HCT116 (cell line): ENCODE measurements around the gene OR5K3. TPM values are rescaled to one million over a fixed set of nuclear protein-coding genes. Genes with fewer than 3 reads are reported as not detected.

Experiments
- ATAC-seq: fragments of 200-7000 bp; cut with Tn5 transposase; 2 replicates; pipeline ENCODE4 v1.9.1; 2020; ENCODE audit warnings: mild to moderate bottlenecking, moderate library complexity
- BruUV-seq: library from RNA; stranded (reverse); fragments of 400-500 nt; replicated peaks from 2 replicates; lab custom pipeline; 2021; lab: Mats Ljungman, UMichigan
- CTCF ChIA-PET: fragments of 300-600 bp; sonication (Branson Sonifier 250); formaldehyde crosslinking; loops from one replicate; lab custom pipeline; 2021; ENCODE audit warnings: antibody characterized with exemption; lab: Charles Lee
- POLR2A ChIA-PET: fragments of 300-600, 350-600 bp; sonication (Branson Sonifier 250); formaldehyde crosslinking; loops from one replicate; lab custom pipeline; 2021; ENCODE audit warnings: antibody characterized with exemption; lab: Charles Lee
- RAD21 ChIA-PET, 2 experiments: fragments of 300-600 bp; sonication (Branson Sonifier 250); formaldehyde crosslinking; loops; one replicate each; lab custom pipeline; 2023; ENCODE audit warnings: low total read pairs in 2 of 2; ENCODE audit not compliant: uncharacterized antibody in 2 of 2, unreplicated experiment in 2 of 2, low non-redundant PET in 1 of 2; lab: Charles Lee
- DNase-seq: peaks from one replicate; pipeline ENCODE4 v3.0.0-alpha.2; 2010; ENCODE audit warnings: low read depth, low spot score
- H2AFZ ChIP-seq: fragments of 200-600 bp; shearing (Covaris generic), sonication (generic); 2 replicates; pipeline ENCODE4 v1.6.1; 2017; ENCODE audit warnings: low read depth, mixed run types, mixed read lengths, antibody characterized with exemption, low read length; ENCODE audit not compliant: poor library complexity, severe bottlenecking
- H3K27ac ChIP-seq: 2 replicates; pipeline ENCODE4 v1.5.1; 2012; ENCODE audit warnings: low read depth, low read length
- H3K27me3 ChIP-seq: fragments of 200-600 bp; sonication (generic); 2 replicates; pipeline ENCODE4 v1.6.1; 2016; ENCODE audit warnings: mixed run types, low read length, mixed read lengths; ENCODE audit not compliant: insufficient read depth
- H3K36me3 ChIP-seq, 2 experiments: fragments of 200-500 bp in 1 of 2; fragments of 200-600 bp in 1 of 2; sonication (Bioruptor generic) in 1 of 2; sonication (generic) in 1 of 2; 2 replicates each; pipeline versions ENCODE4 v1.5.1 to v1.6.1; 2014 to 2016; ENCODE audit warnings: low read length in 2 of 2, inconsistent platforms in 1 of 2, mixed read lengths in 1 of 2, mixed run types in 1 of 2; ENCODE audit not compliant: insufficient read depth in 2 of 2, control insufficient read depth in 1 of 2
- H3K4me1 ChIP-seq, 2 experiments: fragments of 200-600 bp in 1 of 2; sonication (generic) in 1 of 2; 2 replicates each; pipeline versions ENCODE4 v1.5.1 to v1.6.1; 2012 to 2017; ENCODE audit warnings: low read length in 2 of 2, inconsistent platforms in 1 of 2, mild to moderate bottlenecking in 1 of 2, mixed read lengths in 1 of 2, mixed run types in 1 of 2, moderate library complexity in 1 of 2; ENCODE audit not compliant: insufficient read depth in 2 of 2, control insufficient read depth in 1 of 2
- H3K4me2 ChIP-seq: fragments of 200-600 bp; sonication (generic); 2 replicates; pipeline ENCODE4 v1.6.1; 2017; ENCODE audit warnings: mixed run types, low read length, mixed read lengths
- H3K4me3 ChIP-seq, 2 experiments: fragments of 200-600 bp in 1 of 2; sonication (generic) in 1 of 2; replicated peaks in 1 of 2; 2 replicates each; pipeline ENCODE4 v1.5.1; 2011 to 2016; ENCODE audit warnings: low read length in 2 of 2, control low read depth in 1 of 2, low read depth in 1 of 2, mild to moderate bottlenecking in 1 of 2, mixed read lengths in 1 of 2, mixed run types in 1 of 2
- H3K79me2 ChIP-seq: fragments of 200-600 bp; sonication (generic); 2 replicates; pipeline ENCODE4 v1.6.1; 2017; ENCODE audit warnings: mild to moderate bottlenecking, mixed run types, low read length, moderate library complexity, mixed read lengths; ENCODE audit not compliant: insufficient read depth
- H3K9ac ChIP-seq: fragments of 200-600 bp; sonication (generic); 2 replicates; pipeline ENCODE4 v1.6.1; 2016; ENCODE audit warnings: low read length, mixed read lengths
- H3K9me2 ChIP-seq: fragments of 200-600 bp; sonication (generic), shearing (Covaris generic); 2 replicates; pipeline ENCODE4 v1.6.1; 2017; ENCODE audit warnings: mixed run types, mild to moderate bottlenecking, moderate library complexity; ENCODE audit not compliant: insufficient read depth
- H3K9me3 ChIP-seq, 2 experiments: fragments of 200-500 bp in 1 of 2; fragments of 200-600 bp in 1 of 2; sonication (Bioruptor generic) in 1 of 2; sonication (generic) in 1 of 2; 2 replicates each; pipeline ENCODE4 v1.6.1; 2014 to 2017; ENCODE audit warnings: low read length in 2 of 2, mixed read lengths in 2 of 2, inconsistent platforms in 1 of 2, low read depth in 1 of 2, mild to moderate bottlenecking in 1 of 2, mixed run types in 1 of 2, moderate library complexity in 1 of 2; ENCODE audit not compliant: control insufficient read depth in 1 of 2, insufficient read depth in 1 of 2
- H4K20me1 ChIP-seq: fragments of 200-600 bp; sonication (generic), shearing (Covaris generic); 2 replicates; pipeline ENCODE4 v1.6.1; 2017; ENCODE audit warnings: mixed run types, mild to moderate bottlenecking, moderate library complexity; ENCODE audit not compliant: insufficient read depth
- CBX3 ChIP-seq: IDR thresholded peaks from 2 replicates; pipeline ENCODE4 v1.6.1; 2012; ENCODE audit warnings: low read depth
- CEBPB ChIP-seq: IDR thresholded peaks from 2 replicates; pipeline ENCODE4 v1.6.1; 2012; ENCODE audit warnings: low read depth
- EGR1 ChIP-seq: IDR thresholded peaks from 2 replicates; pipeline ENCODE4 v1.6.1; 2012; ENCODE audit warnings: low read depth
- ELF1 ChIP-seq: IDR thresholded peaks from 2 replicates; pipeline ENCODE4 v1.6.1; 2012; ENCODE audit warnings: low read depth, borderline replicate concordance
- FOSL1 ChIP-seq: IDR thresholded peaks from 2 replicates; pipeline ENCODE4 v1.6.1; 2012; ENCODE audit warnings: low read depth
- JUND ChIP-seq: IDR thresholded peaks from 2 replicates; pipeline ENCODE4 v1.6.1; 2012
- POLR2AphosphoS5 ChIP-seq: IDR thresholded peaks from 2 replicates; pipeline ENCODE4 v1.6.1; 2011; ENCODE audit warnings: mild to moderate bottlenecking, low read depth, low read length, moderate library complexity
- SP1 ChIP-seq: IDR thresholded peaks from 2 replicates; pipeline ENCODE4 v1.6.1; 2012; ENCODE audit warnings: low read depth
- SRF ChIP-seq: IDR thresholded peaks from 2 replicates; pipeline ENCODE4 v1.6.1; 2012; ENCODE audit warnings: low read depth
- TCF7L2 ChIP-seq: IDR thresholded peaks from 2 replicates; pipeline ENCODE4 v1.7.0; 2011; ENCODE audit warnings: borderline replicate concordance, inconsistent platforms; ENCODE audit not compliant: insufficient read depth, insufficient read length; ENCODE audit errors: extremely low read depth
- YY1 ChIP-seq: IDR thresholded peaks from 2 replicates; pipeline ENCODE4 v1.6.1; 2011; ENCODE audit warnings: low read length, low read depth, moderate library complexity, mild to moderate bottlenecking; ENCODE audit not compliant: insufficient replicate concordance; ENCODE audit errors: extremely low read depth
- ZFX ChIP-seq: fragments of 450-650 bp; IDR thresholded peaks from 2 replicates; pipeline ENCODE4 v1.6.1; 2017
- intact Hi-C: fragments of 100-400 bp; cut with micrococcal nuclease; formaldehyde crosslinking; loops from 2 replicates; pipeline ENCODE4 v1.10.0; 2022
- total RNA-seq: library from RNA; stranded (reverse); gene quantifications from one replicate; pipeline ENCODE4 v1.2.1, GENCODE V29; 2021; ENCODE audit not compliant: unreplicated experiment
- TF ChIP-seq, protein P1 (sequence below): IDR thresholded peaks from 2 replicates; pipeline ENCODE4 v1.6.1; 2012; ENCODE audit warnings: low read depth
- TF ChIP-seq, protein P2 (sequence below), 3 experiments: fragments of 200-600 bp in 1 of 3; sonication (generic) in 1 of 3; IDR thresholded peaks in 2 of 3; conservative IDR thresholded peaks in 1 of 3; 2 replicates each; pipeline ENCODE4 v1.5.1; 2012 to 2017; ENCODE audit warnings: low read depth in 2 of 3, low read length in 2 of 3, antibody characterized with exemption in 1 of 3, borderline replicate concordance in 1 of 3, control low read depth in 1 of 3, mild to moderate bottlenecking in 1 of 3, mixed read lengths in 1 of 3, mixed run types in 1 of 3, moderate library complexity in 1 of 3; ENCODE audit not compliant: insufficient read depth in 1 of 3

Gene OR5K3
- total RNA-seq, 1 experiment from 2014 or later, result not detected

DNA sequence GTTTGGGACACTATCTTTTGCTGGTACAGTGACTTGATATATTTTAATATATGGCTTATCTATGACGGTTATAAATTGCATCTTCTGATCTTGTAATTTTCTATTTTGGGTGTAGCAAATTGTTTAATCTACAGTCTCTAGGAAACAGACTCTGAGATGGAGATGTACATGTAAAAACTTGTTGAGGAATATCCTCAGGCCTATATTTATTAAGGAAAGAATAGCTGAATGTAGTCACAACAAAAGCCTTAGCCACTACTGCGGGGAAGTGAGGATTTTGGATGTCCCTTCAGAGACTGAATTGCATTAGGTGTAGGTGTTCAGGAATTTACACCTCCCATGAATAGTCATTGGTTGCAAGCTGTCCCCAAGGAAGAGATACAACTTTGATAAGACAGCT, 13.8 kb upstream of the OR5K3 start:
- Histone ChIP-seq H3K9ac (no peak overlapping the region), H3K36me3 (no peaks in the 10 kb centered on the region), H3K4me1 (no peaks in the 10 kb centered on the region), H3K27me3 (no peaks in the 10 kb centered on the region), H3K4me2 (no peak overlapping the region), H4K20me1 (no peaks in the 10 kb centered on the region), H3K4me3 (no peak overlapping the region), H3K79me2 (no peaks in the 10 kb centered on the region), H3K27ac (no peak overlapping the region), H2AFZ (no peak overlapping the region), H3K9me3 (no peaks in the 10 kb centered on the region), H3K9me2 (no peaks in the 10 kb centered on the region)
- BruUV-seq, result no TSS peak
- intact Hi-C loops, result no loop called here
- ATAC-seq (no peak), DNase-seq (no peak)
- ChIA-PET CTCF (no interaction called here), POLR2A (no interaction called here), RAD21 (no interaction called here)
- TF ChIP-seq, protein P1, sequence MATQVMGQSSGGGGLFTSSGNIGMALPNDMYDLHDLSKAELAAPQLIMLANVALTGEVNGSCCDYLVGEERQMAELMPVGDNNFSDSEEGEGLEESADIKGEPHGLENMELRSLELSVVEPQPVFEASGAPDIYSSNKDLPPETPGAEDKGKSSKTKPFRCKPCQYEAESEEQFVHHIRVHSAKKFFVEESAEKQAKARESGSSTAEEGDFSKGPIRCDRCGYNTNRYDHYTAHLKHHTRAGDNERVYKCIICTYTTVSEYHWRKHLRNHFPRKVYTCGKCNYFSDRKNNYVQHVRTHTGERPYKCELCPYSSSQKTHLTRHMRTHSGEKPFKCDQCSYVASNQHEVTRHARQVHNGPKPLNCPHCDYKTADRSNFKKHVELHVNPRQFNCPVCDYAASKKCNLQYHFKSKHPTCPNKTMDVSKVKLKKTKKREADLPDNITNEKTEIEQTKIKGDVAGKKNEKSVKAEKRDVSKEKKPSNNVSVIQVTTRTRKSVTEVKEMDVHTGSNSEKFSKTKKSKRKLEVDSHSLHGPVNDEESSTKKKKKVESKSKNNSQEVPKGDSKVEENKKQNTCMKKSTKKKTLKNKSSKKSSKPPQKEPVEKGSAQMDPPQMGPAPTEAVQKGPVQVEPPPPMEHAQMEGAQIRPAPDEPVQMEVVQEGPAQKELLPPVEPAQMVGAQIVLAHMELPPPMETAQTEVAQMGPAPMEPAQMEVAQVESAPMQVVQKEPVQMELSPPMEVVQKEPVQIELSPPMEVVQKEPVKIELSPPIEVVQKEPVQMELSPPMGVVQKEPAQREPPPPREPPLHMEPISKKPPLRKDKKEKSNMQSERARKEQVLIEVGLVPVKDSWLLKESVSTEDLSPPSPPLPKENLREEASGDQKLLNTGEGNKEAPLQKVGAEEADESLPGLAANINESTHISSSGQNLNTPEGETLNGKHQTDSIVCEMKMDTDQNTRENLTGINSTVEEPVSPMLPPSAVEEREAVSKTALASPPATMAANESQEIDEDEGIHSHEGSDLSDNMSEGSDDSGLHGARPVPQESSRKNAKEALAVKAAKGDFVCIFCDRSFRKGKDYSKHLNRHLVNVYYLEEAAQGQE, result no peak
- TF ChIP-seq FOSL1 (no peak), EGR1 (no peak), POLR2AphosphoS5 (no peak), SP1 (no peak), SRF (no peak), JUND (no peak), YY1 (no peak), CBX3 (no peak), ZFX (no peak), ELF1 (no peak), TCF7L2 (no peak), CEBPB (no peak)
- TF ChIP-seq, protein P2, sequence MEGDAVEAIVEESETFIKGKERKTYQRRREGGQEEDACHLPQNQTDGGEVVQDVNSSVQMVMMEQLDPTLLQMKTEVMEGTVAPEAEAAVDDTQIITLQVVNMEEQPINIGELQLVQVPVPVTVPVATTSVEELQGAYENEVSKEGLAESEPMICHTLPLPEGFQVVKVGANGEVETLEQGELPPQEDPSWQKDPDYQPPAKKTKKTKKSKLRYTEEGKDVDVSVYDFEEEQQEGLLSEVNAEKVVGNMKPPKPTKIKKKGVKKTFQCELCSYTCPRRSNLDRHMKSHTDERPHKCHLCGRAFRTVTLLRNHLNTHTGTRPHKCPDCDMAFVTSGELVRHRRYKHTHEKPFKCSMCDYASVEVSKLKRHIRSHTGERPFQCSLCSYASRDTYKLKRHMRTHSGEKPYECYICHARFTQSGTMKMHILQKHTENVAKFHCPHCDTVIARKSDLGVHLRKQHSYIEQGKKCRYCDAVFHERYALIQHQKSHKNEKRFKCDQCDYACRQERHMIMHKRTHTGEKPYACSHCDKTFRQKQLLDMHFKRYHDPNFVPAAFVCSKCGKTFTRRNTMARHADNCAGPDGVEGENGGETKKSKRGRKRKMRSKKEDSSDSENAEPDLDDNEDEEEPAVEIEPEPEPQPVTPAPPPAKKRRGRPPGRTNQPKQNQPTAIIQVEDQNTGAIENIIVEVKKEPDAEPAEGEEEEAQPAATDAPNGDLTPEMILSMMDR (IDR thresholded peaks at IDR 0.05 in 2 of 3, conservative IDR thresholded peaks at IDR 0.05 in 1 of 3; ENCODE audit: borderline replicate concordance in 1 of 3, insufficient read depth in 1 of 3, low read depth in 2 of 3, low read length in 2 of 3), result no peak
